GM12872 (cell line): Measurements from ENCODE around the gene RADIL.

ENCODE experiments used
- CTCF ChIP-seq: IDR thresholded peaks from 3 replicates; pipeline ENCODE4 v1.5.1; 2011; ENCODE audit warnings: low read depth, mild to moderate bottlenecking, low read length, moderate library complexity; ENCODE audit not compliant: insufficient read depth

Gene RADIL

GRCh38 chr7:4808026-4808425, 75.5 kb downstream of the RADIL start:
- no peak for TF ChIP-seq CTCF

GRCh38 chr7:4807598-4808016, 75.9 kb downstream of the RADIL start:
- no peak for TF ChIP-seq CTCF

- no peak for TF ChIP-seq CTCF
Measured at GRCh38 chr7:4806983-4807597, 76.4 kb downstream of the RADIL start.

- no peak for TF ChIP-seq CTCF
Measured at GRCh38 chr7:4805984-4806300, 77.6 kb downstream of the RADIL start.

- TF ChIP-seq CTCF = no peak
Measured at GRCh38 chr7:4805110-4805983, 78.2 kb downstream of the RADIL start.

GRCh38 chr7:4803397-4804241, 79.9 kb downstream of the RADIL start:
- TF ChIP-seq CTCF = no peak

GRCh38 chr7:4801839-4802231, 81.7 kb downstream of the RADIL start:
- TF ChIP-seq CTCF = no peak
